GM15510 (cell line): ENCODE measurements around the gene AGBL3.

Source experiments
- POLR2A ChIP-seq: IDR thresholded peaks from 3 replicates; pipeline ENCODE4 v1.6.1; 2011; ENCODE audit warnings: borderline replicate concordance; ENCODE audit not compliant: insufficient read length; ENCODE audit errors: extremely low read depth

Gene AGBL3

GRCh38 chr7:135162382-135163001, 176.2 kb downstream of the AGBL3 start:
- TF ChIP-seq POLR2A = no peak

GRCh38 chr7:135164357-135165061, 178.2 kb downstream of the AGBL3 start:
- peak; percentile 18 for TF ChIP-seq POLR2A

- TF ChIP-seq POLR2A = no peak
Measured at GRCh38 chr7:135165862-135166261, 179.6 kb downstream of the AGBL3 start.

GRCh38 chr7:135166338-135166990, 180.2 kb downstream of the AGBL3 start:
- TF ChIP-seq POLR2A = no peak

- TF ChIP-seq POLR2A = no peak
Measured at GRCh38 chr7:135167365-135167917, 181.1 kb downstream of the AGBL3 start.

- TF ChIP-seq POLR2A = no peak
Measured at GRCh38 chr7:135168001-135168400, 181.7 kb downstream of the AGBL3 start.

- TF ChIP-seq POLR2A = no peak
Measured at GRCh38 chr7:135168489-135169140, 182.3 kb downstream of the AGBL3 start.

- peak; percentile 31 for TF ChIP-seq POLR2A
Measured at GRCh38 chr7:135169141-135169963, 183.0 kb downstream of the AGBL3 start.

GRCh38 chr7:135169964-135170273, 183.6 kb downstream of the AGBL3 start:
- no peak for TF ChIP-seq POLR2A

- TF ChIP-seq POLR2A = peak; percentile 60
Measured at GRCh38 chr7:135170274-135170997, 184.1 kb downstream of the AGBL3 start, which contains the start of gene CYREN. CYREN (minus strand) TSS chr7:135170707; CDS start chr7:135168922, 1,785 bp downstream.

- no peak for TF ChIP-seq POLR2A
Measured at GRCh38 chr7:135174941-135175340, 188.6 kb downstream of the AGBL3 start.

- no peak for TF ChIP-seq POLR2A
Measured at GRCh38 chr7:135175931-135176330, 189.6 kb downstream of the AGBL3 start.

GRCh38 chr7:135177028-135177696, 190.9 kb downstream of the AGBL3 start:
- no peak for TF ChIP-seq POLR2A

- TF ChIP-seq POLR2A = no peak
Measured at GRCh38 chr7:135178364-135178763, 192.1 kb downstream of the AGBL3 start.
